ACHN (cell line): ENCODE data around the gene NDUFA6.
"Not testable (repeated sequence)": the region's sequence is repeated elsewhere in the genome, so short reads cannot be mapped to it uniquely, and the experiment has no call there.

ENCODE experiments used
- DNase-seq: peaks from one replicate; pipeline ENCODE4 v3.0.0-alpha.2; 2015
- in situ Hi-C: cut with HindIII; loops from 2 replicates; pipeline ENCODE4 v1.10.0; 2017; ENCODE audit warnings: low sequenced_read_pairs, low pct_ligation_motif_present, low pct_unique_long_range_greater_than_20kb

NDUFA6 gene

GRCh38 chr22:42074846-42075676 is 15.5 kb downstream of the NDUFA6 start:
- in situ Hi-C loops = no loop called here
- no peak for DNase-seq

GRCh38 chr22:42074132-42074811 is 16.3 kb downstream of the NDUFA6 start, which contains the start of gene PHETA2:
Gene PHETA2 (plus strand): TSS chr22:42074248. CDS start chr22:42077294, 3,046 bp downstream.
- DNase-seq = peak; percentile 43
- in situ Hi-C loops = no loop called here

- DNase-seq = no peak
Observed at GRCh38 chr22:42073621-42074041, 16.9 kb downstream of the NDUFA6 start.

GRCh38 chr22:42072606-42073330 is 17.8 kb downstream of the NDUFA6 start:
- no peak for DNase-seq
- in situ Hi-C loops = no loop called here

More at GRCh38 chr22:42073621-42074041, 16.9 kb downstream of the NDUFA6 start:
- in situ Hi-C loops = no loop called here

GRCh38 chr22:42071508-42071907 is 19.1 kb downstream of the NDUFA6 start:
- in situ Hi-C loops, DNase-seq: not testable (repeated sequence)

- DNase-seq = peak; percentile 97
- in situ Hi-C loops = no loop called here
Observed at GRCh38 chr22:42070517-42071422, 19.8 kb downstream of the NDUFA6 start, which contains the start of gene NAGA. Gene NAGA (minus strand): TSS chr22:42070812. CDS start chr22:42070297, 515 bp downstream.

- DNase-seq = peak; percentile 5
- in situ Hi-C loops = no loop called here
Observed at GRCh38 chr22:42069801-42070516, 20.6 kb downstream of the NDUFA6 start.

- in situ Hi-C loops = no loop called here
Observed at GRCh38 chr22:42068291-42068690, 22.3 kb downstream of the NDUFA6 start.

GRCh38 chr22:42067671-42068251 is 22.8 kb downstream of the NDUFA6 start:
- in situ Hi-C loops = no loop called here
- DNase-seq = no peak

More at GRCh38 chr22:42068291-42068690, 22.3 kb downstream of the NDUFA6 start:
- DNase-seq = no peak

GRCh38 chr22:42066937-42067336 is 23.6 kb downstream of the NDUFA6 start:
- in situ Hi-C loops = no loop called here
- no peak for DNase-seq

- DNase-seq = no peak
- in situ Hi-C loops = no loop called here
Observed at GRCh38 chr22:42066126-42066761, 24.3 kb downstream of the NDUFA6 start.

- in situ Hi-C loops = no loop called here
- no peak for DNase-seq
Observed at GRCh38 chr22:42065438-42066125, 25.0 kb downstream of the NDUFA6 start.

- no peak for DNase-seq
- in situ Hi-C loops = no loop called here
Observed at GRCh38 chr22:42064629-42065028, 25.9 kb downstream of the NDUFA6 start.

GRCh38 chr22:42062506-42063170 is 27.9 kb downstream of the NDUFA6 start:
- in situ Hi-C loops = no loop called here

GRCh38 chr22:42061041-42061440 is 29.5 kb downstream of the NDUFA6 start:
- in situ Hi-C loops = no loop called here
- DNase-seq = no peak

More at GRCh38 chr22:42062506-42063170, 27.9 kb downstream of the NDUFA6 start:
- DNase-seq = no peak

GRCh38 chr22:42060489-42060888 is 30.1 kb downstream of the NDUFA6 start:
- in situ Hi-C loops = no loop called here
- DNase-seq = no peak
